Measurements from ENCODE around the gene HIVEP3.

HIVEP3 gene

DNA sequence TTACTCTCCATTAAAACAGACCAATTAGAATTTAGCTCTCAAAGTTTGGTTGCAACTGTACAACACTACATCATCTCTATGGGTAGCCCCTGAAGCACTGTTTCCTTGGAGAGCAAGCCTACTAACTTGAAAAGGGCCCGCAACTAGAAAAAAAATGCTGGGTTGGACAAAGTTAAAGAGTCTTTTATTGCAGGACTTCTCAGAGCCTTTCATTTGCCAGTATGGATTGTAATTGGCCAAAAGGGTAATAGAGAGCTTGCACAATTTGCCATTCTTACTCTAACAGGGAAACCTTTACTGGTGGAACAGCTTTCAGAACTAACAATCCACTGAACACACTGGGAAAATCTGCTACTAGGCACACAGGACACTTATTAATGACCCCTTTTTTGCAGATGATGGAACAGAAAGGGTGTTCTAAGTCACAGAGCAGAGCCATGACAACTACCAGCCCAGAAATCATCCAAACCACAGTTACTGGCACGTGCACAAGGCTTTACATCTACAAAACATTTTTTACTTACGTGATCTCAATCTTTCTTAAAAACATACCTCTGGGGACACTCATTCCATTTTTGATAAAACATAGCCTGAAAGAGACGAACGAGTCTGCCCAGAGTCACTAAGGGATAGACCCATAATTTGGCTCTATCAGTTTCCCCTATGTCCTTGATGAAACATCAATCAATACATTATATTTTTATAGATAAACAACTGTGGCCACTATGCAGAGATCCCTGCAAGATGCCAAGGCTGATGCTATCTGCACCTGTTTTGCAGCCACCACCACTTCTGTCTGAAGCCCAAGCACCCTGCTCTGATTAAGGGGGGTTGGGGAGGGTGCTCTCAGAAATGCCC, 257.9 kb downstream of the HIVEP3 start:
- Histone ChIP-seq H3K27ac (peak overlapping the region in 5 of 11 experiments; percentile 80 to 93 (median 90); a peak in 7 of 22 replicates), H3K4me3 (peak overlapping the region; percentile 67 to 92 (median 79)), H3K36me3 (0 out of 22 replicates have a peak, but pooled peaks cover 0 to 5% (median 0%) of the 10 kb centered on the region in 11 experiments), H3K9ac (peak overlapping the region; percentile 77 to 92 (median 85); a peak in 21 of 22 replicates), H3K4me1 (peaks cover 80 to 93% (median 88%) of the 10 kb centered on the region in 10 experiments), H3K27me3 (peaks cover 0 to 3% (median 0%) of the 10 kb centered on the region in 11 experiments; a peak in 1 of 22 replicates), H4K20me1 (peaks cover 0 to 53% (median 18%) of the 10 kb centered on the region in 11 experiments; a peak in 10 of 22 replicates), H3K9me3 (replicated peaks in 1 of 11) (no peaks in the 10 kb centered on the region), H3K4me2 (peak overlapping the region; percentile 85 to 100 (median 98))
- TF ChIP-seq Cebpa-rat (IDR thresholded peaks at IDR 0.05): no peak

DNA sequence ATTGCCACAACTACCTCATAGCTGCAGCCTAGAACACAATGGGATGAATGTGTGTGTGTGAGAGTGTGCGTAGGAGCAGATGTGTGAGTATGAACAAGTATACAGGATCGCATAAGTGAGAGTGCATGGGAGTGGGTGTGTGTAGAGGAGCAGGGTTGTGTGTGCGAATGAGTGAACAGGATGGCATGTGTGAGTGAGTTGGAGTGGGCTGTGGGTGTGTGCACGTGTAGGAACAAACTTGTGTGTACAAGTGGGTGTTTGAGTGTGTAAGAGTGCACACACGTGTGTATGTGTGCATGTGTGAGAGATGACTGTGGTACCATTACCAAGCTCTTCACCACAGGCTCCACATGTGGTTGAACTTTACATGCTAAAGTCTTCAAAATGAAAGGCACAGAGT, 258.8 kb downstream of the HIVEP3 start:
- H3K27me3 ChIP-seq: peaks cover 0 to 3% (median 0%) of the 10 kb centered on the region in 11 experiments; a peak in 1 of 22 replicates
- 0 out of 22 replicates have a peak, but pooled peaks cover 0 to 5% (median 0%) of the 10 kb centered on the region in 11 experiments for H3K36me3 ChIP-seq
- no peak overlapping the region for H3K9ac ChIP-seq
- no peak for TF ChIP-seq Cebpa-rat (IDR thresholded peaks at IDR 0.05)
- H4K20me1 ChIP-seq: peaks cover 0 to 62% (median 22%) of the 10 kb centered on the region in 11 experiments; a peak in 10 of 22 replicates
- no peaks in the 10 kb centered on the region for H3K9me3 ChIP-seq (replicated peaks in 1 of 11)
- H3K4me3 ChIP-seq: peak overlapping the region in 1 of 10 experiments; percentile 90; a peak in 1 of 20 replicates
- H3K27ac ChIP-seq: no peak overlapping the region
- H3K4me2 ChIP-seq: peak overlapping the region; percentile 85 to 100 (median 98); a peak in 21 of 22 replicates
- H3K4me1 ChIP-seq: peaks cover 89 to 93% (median 91%) of the 10 kb centered on the region in 10 experiments

DNA sequence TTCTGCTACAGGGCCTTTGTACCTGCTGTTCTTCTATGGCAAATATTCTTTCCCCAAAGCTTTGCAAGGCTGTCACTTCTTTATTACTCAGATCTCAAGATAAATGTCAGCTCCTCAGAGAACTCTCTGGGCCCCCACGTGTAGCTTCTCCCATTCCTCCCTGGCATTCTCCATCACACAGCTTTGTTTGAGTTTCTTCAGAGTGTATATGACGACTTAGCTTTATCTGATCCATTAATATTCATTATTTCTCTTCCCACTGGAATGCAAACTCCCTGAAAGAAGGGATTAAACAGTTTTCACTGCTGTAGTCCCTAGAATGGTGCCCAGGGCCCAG, 259.6 kb downstream of the HIVEP3 start:
- H3K4me3 ChIP-seq: no peak overlapping the region
- H3K36me3 ChIP-seq: 0 out of 22 replicates have a peak, but pooled peaks cover 0 to 5% (median 0%) of the 10 kb centered on the region in 11 experiments
- H3K27me3 ChIP-seq: peaks cover 0 to 3% (median 0%) of the 10 kb centered on the region in 11 experiments; a peak in 1 of 22 replicates
- H3K4me2 ChIP-seq: peak overlapping the region; percentile 76 to 99 (median 97)
- H3K9ac ChIP-seq: no peak overlapping the region
- no peak for TF ChIP-seq Cebpa-rat (IDR thresholded peaks at IDR 0.05)
- no peak overlapping the region for H3K27ac ChIP-seq
- peaks cover 0 to 68% (median 22%) of the 10 kb centered on the region in 11 experiments; a peak in 10 of 22 replicates for H4K20me1 ChIP-seq
- no peaks in the 10 kb centered on the region for H3K9me3 ChIP-seq (replicated peaks in 1 of 11)
- H3K4me1 ChIP-seq: peaks cover 86 to 93% (median 91%) of the 10 kb centered on the region in 10 experiments

DNA sequence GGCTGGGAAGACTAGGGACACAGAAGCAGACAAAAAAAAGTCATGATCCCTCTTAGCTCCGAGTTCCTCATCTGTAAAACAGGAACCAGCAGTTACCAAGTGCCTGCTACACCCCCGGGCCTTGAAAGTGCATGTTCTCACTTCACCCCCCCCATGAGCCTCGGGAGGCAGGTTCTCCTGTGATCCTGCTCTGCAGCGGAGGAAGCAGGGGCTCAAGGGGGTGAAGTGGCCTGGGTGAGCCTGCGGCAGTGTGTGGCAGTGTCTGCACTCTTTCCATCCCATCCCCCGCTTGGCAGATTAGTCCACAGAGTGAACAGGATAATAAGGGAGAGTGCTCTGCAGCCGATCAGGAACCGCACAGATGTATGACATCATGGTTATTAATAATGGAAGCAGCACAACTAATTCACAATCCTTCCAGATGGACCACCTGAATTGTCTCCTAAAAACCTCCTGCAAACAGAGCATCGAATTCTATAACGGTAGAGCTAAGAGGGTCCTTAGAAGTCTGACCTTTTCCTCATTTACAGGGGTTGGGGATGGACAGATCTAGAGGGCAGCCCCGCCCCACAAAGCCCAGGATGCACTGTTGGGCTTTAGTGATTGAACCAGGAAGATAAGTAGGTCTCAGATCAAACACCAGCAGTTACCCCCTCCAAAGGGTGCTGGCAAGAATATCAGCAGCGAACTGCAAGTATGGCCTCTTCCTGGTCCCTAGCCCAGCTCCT, 260.1 kb downstream of the HIVEP3 start:
- H3K4me1 ChIP-seq: peaks cover 82 to 93% (median 91%) of the 10 kb centered on the region in 10 experiments
- H4K20me1 ChIP-seq: peaks cover 0 to 73% (median 26%) of the 10 kb centered on the region in 11 experiments; a peak in 10 of 22 replicates

DNA sequence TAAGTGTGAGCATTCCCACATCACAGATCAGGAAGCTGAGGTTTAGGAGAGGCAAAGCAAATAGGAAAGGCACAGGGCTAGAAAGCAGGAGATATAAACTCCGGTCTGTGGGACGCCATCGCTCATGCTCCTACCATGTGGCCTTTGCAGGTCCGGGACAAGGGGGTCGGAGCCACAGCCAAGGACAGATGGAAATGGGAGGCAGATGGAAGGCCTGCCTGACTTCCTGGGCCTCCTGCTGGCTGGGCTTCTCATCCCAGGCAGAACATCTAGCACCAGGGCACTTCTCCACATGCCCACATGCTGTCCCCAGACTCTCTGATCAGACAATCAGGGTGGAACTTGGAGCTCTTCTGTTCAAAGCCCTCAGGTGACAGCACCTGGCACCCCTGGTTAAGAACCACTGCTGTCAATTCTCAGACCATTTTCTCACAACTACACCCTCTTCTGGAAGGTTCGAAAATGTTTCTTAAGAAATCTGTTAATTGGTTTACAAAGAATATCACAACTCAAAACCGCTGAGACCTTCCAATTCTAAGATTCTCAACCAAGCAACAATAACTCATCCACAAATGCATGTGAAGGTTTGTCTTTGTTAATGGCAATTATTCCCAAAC, 260.9 kb downstream of the HIVEP3 start:
- Histone ChIP-seq H4K20me1 (peaks cover 0 to 76% (median 29%) of the 10 kb centered on the region in 11 experiments; a peak in 10 of 22 replicates), H3K36me3 (0 out of 22 replicates have a peak, but pooled peaks cover 0 to 5% (median 0%) of the 10 kb centered on the region in 11 experiments), H3K27ac (peak overlapping the region in 6 of 11 experiments; percentile 5 to 47 (median 26); a peak in 4 of 22 replicates), H3K4me2 (peak overlapping the region; percentile 76 to 99 (median 97)), H3K9me3 (replicated peaks in 1 of 11) (no peaks in the 10 kb centered on the region), H3K4me1 (peaks cover 82 to 93% (median 91%) of the 10 kb centered on the region in 10 experiments), H3K9ac (peak overlapping the region in 6 of 11 experiments; percentile 7 to 50 (median 22); a peak in 5 of 22 replicates), H3K4me3 (no peak overlapping the region), H3K27me3 (peaks cover 0 to 3% (median 0%) of the 10 kb centered on the region in 11 experiments; a peak in 1 of 22 replicates)
- TF ChIP-seq Cebpa-rat (IDR thresholded peaks at IDR 0.05): no peak

More for the DNA sequence above, 260.1 kb downstream of the HIVEP3 start:
- Histone ChIP-seq H3K4me2 (peak overlapping the region; percentile 76 to 99 (median 97)), H3K27ac (peak overlapping the region in 6 of 11 experiments; percentile 5 to 47 (median 26); a peak in 5 of 22 replicates), H3K9me3 (replicated peaks in 1 of 11) (no peaks in the 10 kb centered on the region), H3K27me3 (peaks cover 0 to 3% (median 0%) of the 10 kb centered on the region in 11 experiments; a peak in 1 of 22 replicates), H3K36me3 (0 out of 22 replicates have a peak, but pooled peaks cover 0 to 5% (median 0%) of the 10 kb centered on the region in 11 experiments), H3K9ac (peak overlapping the region in 6 of 11 experiments; percentile 7 to 50 (median 22); a peak in 7 of 22 replicates), H3K4me3 (peak overlapping the region in 2 of 10 experiments; percentile 14 to 33; a peak in 2 of 20 replicates)
- TF ChIP-seq Cebpa-rat (IDR thresholded peaks at IDR 0.05): no peak

DNA sequence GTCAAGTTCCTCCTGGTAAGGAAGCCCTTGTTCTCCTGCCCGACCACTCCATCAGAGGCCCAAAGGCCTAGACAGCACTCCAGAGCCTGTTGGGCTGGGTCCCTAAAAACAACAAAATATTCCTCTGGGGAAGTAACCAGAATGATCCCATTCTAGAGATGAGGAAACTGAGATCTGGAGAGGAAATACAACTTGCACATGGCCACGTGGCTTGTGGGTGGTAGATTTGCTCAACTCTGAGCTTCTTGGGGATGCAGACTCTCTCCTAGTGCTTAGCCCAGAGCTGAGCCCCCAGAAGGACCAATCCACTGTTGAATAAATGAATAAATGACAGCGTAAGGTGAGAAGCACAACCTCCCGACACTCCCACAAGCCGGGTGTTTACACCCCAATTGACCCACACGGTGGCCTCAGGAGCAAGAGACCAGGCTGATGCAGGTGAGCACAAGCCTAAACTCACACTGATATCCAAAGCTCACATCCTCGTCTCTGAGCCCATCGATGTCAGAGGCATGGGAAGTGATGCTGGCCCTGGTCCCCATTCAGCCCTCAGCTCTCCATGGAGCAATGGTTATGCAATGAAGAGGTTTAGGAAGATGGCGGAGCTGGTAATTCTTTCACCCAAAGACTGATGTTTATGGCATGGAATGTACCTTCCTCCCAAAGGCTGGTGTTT, 261.8 kb downstream of the HIVEP3 start:
- Histone ChIP-seq H3K27ac (no peak overlapping the region), H3K4me1 (peaks cover 86 to 99% (median 96%) of the 10 kb centered on the region in 10 experiments), H3K4me3 (no peak overlapping the region), H3K27me3 (peaks cover 0 to 3% (median 0%) of the 10 kb centered on the region in 11 experiments; a peak in 1 of 22 replicates), H3K9me3 (replicated peaks in 1 of 11) (no peaks in the 10 kb centered on the region), H3K9ac (no peak overlapping the region), H4K20me1 (peaks cover 0 to 80% (median 29%) of the 10 kb centered on the region in 11 experiments; a peak in 10 of 22 replicates), H3K36me3 (0 out of 22 replicates have a peak, but pooled peaks cover 0 to 5% (median 0%) of the 10 kb centered on the region in 11 experiments), H3K4me2 (peak overlapping the region in 10 of 11 experiments; percentile 76 to 99 (median 96); a peak in 19 of 22 replicates)
- TF ChIP-seq Cebpa-rat (IDR thresholded peaks at IDR 0.05): no peak

DNA sequence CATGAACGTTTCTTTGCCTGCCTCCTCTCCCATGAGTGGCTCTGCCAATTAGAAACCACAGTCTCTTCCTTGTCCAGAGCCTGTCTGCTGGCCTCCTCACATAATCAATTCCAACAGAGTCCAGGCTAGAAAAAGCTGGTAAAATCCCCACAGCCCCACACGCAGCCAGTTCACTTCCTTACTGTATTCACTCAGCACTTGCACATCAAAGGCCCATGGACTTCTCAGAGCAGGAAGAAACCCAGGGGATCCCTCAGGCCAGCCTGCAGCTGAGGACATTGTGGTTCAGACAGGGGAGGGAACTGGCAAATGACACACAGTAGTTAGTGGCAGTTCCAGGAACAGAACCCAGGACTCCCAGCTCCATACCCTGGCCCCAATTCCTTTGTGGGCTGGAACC, 262.7 kb downstream of the HIVEP3 start:
- H3K36me3 ChIP-seq: 0 out of 22 replicates have a peak, but pooled peaks cover 0 to 5% (median 0%) of the 10 kb centered on the region in 11 experiments
- no peak for TF ChIP-seq Cebpa-rat (IDR thresholded peaks at IDR 0.05)
- H3K27ac ChIP-seq: peak overlapping the region in 4 of 11 experiments; percentile 3 to 24 (median 12); a peak in 5 of 22 replicates
- no peak overlapping the region for H3K4me3 ChIP-seq
- peaks cover 86 to 99% (median 97%) of the 10 kb centered on the region in 10 experiments for H3K4me1 ChIP-seq
- peak overlapping the region in 5 of 11 experiments; percentile 0 to 42 (median 15); a peak in 4 of 22 replicates for H3K9ac ChIP-seq
- H4K20me1 ChIP-seq: peaks cover 0 to 80% (median 29%) of the 10 kb centered on the region in 11 experiments; a peak in 10 of 22 replicates
- H3K27me3 ChIP-seq: peaks cover 0 to 3% (median 0%) of the 10 kb centered on the region in 11 experiments; a peak in 1 of 22 replicates
- peak overlapping the region; percentile 47 to 99 (median 91) for H3K4me2 ChIP-seq
- H3K9me3 ChIP-seq (replicated peaks in 1 of 11): no peaks in the 10 kb centered on the region
